Activated naive CD8-positive, alpha-beta T cell treated with anti-CD3 and anti-CD28 coated beads, Interleukin-2, amount 10 ng/mL, durations not matched to agents 7 days and 5 days (primary cell): Measurements from ENCODE around the gene KLHL18. TPM values are rescaled to one million over a fixed set of nuclear protein-coding genes. Genes with fewer than 3 reads are reported as not detected.
"Not testable (repeated sequence)": the region's sequence is repeated elsewhere in the genome, so short reads cannot be mapped to it uniquely, and the experiment has no call there.

Source experiments
- ATAC-seq: fragments of 150-1000 bp; cut with Tn5 transposase; one replicate; pipeline ENCODE4 v1.10.0; 2021; ENCODE audit warnings: low read depth, moderate library complexity
- POLR2A ChIA-PET: fragments of 350-600 bp; sonication (Branson Sonifier 250); formaldehyde crosslinking; loops from one replicate; lab custom pipeline; 2021; ENCODE audit warnings: antibody characterized with exemption; lab: Charles Lee
- DNase-seq: peaks from one replicate; pipeline ENCODE4 v3.0.0; 2021
- H3K27ac Mint-ChIP-seq: one replicate; pipeline ENCODE4 v1.8.0; 2022; ENCODE audit warnings: mild to moderate bottlenecking, mixed read lengths
- H3K27me3 Mint-ChIP-seq: one replicate; pipeline ENCODE4 v1.8.0; 2022; ENCODE audit warnings: mild to moderate bottlenecking, moderate library complexity, mixed read lengths
- H3K36me3 Mint-ChIP-seq: one replicate; pipeline ENCODE4 v1.8.0; 2021; ENCODE audit warnings: mild to moderate bottlenecking, mixed read lengths
- H3K4me1 Mint-ChIP-seq: one replicate; pipeline ENCODE4 v1.8.0; 2021; ENCODE audit warnings: mixed read lengths
- H3K4me3 Mint-ChIP-seq: one replicate; pipeline ENCODE4 v1.8.0; 2022; ENCODE audit warnings: mild to moderate bottlenecking, moderate library complexity, mixed read lengths
- H3K9me3 Mint-ChIP-seq: one replicate; pipeline ENCODE4 v1.8.0; 2021; ENCODE audit warnings: mixed read lengths
- total RNA-seq, 2 experiments: library from RNA; stranded (reverse); gene quantifications; one replicate each; pipeline ENCODE4 v1.2.3, GENCODE V29; 2021

KLHL18 gene
- total RNA-seq, 2 experiments from 2014 or later = 23.1 to 23.5 TPM

DNA sequence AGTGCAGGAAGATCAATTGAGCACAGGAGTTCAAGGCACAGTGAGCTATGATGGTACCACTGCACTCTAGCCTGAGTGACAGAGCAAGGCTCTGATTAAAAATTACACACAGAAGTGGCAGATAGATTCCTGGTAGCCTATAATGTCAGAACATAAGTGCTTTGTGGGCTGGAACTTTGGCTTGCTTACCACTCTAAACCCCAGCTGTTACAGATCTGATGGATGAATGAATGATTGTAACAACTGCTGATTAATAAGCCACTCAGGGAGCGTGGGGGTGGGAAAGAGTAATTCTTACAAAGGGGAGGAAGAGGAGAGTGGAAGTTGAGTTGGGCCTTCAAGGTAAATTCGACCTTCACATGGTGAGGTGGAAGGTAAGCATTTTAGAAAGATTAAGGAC is 57.2 kb downstream of the KLHL18 start:
- Mint-ChIP-seq H3K4me1 (peaks cover 7% of the 10 kb centered on the region), H3K4me3 (no peak overlapping the region), H3K27ac (no peak overlapping the region), H3K36me3 (peaks cover 29% of the 10 kb centered on the region), H3K27me3 (no peaks in the 10 kb centered on the region), H3K9me3 (no peaks in the 10 kb centered on the region)
- POLR2A ChIA-PET = no interaction called here
- DNase-seq = no peak
- ATAC-seq = no peak

DNA sequence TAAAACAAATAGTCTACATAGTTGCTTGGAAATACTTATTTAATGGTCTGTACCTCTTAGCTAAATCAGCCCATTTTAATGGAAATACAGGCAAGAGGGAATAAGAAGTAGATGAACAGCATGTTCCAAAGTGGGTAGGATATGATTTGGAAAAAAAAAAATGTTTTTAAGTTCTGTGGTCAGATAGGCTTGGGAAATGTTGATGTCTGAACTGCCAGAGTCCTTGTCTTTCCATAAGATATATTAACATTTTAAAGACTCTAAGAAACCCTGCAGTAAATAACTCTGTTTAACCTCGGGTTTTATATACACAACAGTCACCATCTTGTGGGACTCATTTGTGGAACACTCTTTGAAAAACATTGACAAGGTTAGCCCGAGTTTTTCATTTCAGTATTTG is 58.1 kb downstream of the KLHL18 start:
- no peaks in the 10 kb centered on the region for H3K27me3 Mint-ChIP-seq
- H3K27ac Mint-ChIP-seq = no peak overlapping the region
- DNase-seq (no peak), ATAC-seq (no peak)
- no peak overlapping the region for H3K4me3 Mint-ChIP-seq
- peaks cover 10% of the 10 kb centered on the region for H3K4me1 Mint-ChIP-seq
- H3K36me3 Mint-ChIP-seq = peaks cover 32% of the 10 kb centered on the region
- no peaks in the 10 kb centered on the region for H3K9me3 Mint-ChIP-seq
- POLR2A ChIA-PET = no interaction called here

DNA sequence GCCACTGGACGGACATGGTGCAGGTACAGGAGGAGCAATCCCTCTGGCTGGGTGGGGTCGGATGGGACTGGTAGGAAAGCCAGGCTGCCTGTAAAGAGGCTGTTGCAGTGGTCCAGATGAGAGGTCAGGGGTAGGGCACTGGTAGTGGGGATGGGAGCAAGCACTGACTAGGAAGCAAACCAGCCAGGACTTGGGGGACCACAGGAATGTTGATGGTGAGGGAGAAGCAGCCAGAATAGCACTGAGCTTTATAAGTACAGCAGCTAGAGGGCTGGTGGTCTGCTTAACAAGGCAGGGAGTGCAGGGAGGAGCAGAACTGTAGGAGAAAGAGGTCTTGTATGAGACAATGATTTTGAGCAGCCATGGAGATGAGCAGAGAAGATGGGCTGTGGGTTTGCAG is 59.4 kb downstream of the KLHL18 start:
- POLR2A ChIA-PET = interaction anchor here (0.7 kb wide), 1 partner anchor 143 kb away, joined by 3 read pairs; no protein-coding TSS in a partner anchor
- Mint-ChIP-seq H3K4me3 (no peak overlapping the region), H3K9me3 (no peaks in the 10 kb centered on the region), H3K4me1 (peaks cover 13% of the 10 kb centered on the region), H3K27me3 (no peaks in the 10 kb centered on the region), H3K36me3 (peaks cover 30% of the 10 kb centered on the region), H3K27ac (peak overlapping the region; percentile 39)
- DNase-seq (no peak), ATAC-seq (no peak)

DNA sequence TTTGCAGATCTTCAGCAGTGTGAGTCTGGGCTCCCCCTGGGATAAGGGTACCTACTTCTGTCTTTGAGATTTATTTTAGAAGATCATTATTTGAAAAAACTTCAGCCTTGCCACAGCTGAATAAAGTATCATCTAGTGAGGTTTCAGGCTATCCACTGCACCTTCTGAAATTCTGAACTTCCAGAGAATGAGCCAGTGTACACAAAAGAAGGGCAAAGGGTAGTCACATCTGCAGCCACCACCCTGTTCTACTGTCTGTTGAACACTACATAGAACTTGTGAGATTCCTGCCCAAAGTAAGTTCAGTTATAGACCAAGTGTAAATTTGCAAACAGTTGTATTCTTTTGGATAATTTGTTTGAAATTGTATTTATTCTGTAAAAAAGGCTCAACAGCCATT is 60.1 kb downstream of the KLHL18 start:
- no peaks in the 10 kb centered on the region for H3K27me3 Mint-ChIP-seq
- H3K9me3 Mint-ChIP-seq = no peaks in the 10 kb centered on the region
- DNase-seq = no peak
- POLR2A ChIA-PET = no interaction called here
- H3K4me3 Mint-ChIP-seq = no peak overlapping the region
- H3K36me3 Mint-ChIP-seq = peaks cover 28% of the 10 kb centered on the region
- H3K27ac Mint-ChIP-seq = no peak overlapping the region
- ATAC-seq = no peak
- peaks cover 11% of the 10 kb centered on the region for H3K4me1 Mint-ChIP-seq

DNA sequence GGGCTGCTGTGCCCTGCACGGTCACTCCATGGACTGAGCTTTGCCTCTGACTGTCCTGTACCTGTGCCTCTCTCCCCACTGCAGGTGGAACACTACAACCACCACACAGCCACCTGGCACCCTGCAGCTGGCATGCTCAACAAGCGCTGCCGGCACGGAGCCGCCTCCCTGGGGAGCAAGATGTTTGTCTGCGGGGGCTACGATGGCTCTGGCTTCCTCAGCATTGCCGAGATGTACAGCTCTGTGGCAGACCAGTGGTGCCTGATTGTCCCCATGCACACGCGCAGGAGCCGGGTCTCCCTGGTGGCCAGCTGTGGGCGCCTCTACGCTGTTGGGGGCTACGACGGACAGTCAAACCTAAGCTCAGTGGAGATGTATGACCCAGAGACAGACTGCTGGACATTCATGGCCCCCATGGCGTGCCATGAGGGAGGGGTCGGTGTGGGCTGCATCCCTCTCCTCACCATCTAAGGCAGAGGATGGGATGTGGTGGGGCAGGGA is 60.8 kb downstream of the KLHL18 start:
- peaks cover 7% of the 10 kb centered on the region for H3K4me1 Mint-ChIP-seq
- no peak for DNase-seq
- POLR2A ChIA-PET = no interaction called here
- H3K27ac Mint-ChIP-seq = no peak overlapping the region
- H3K4me3 Mint-ChIP-seq = no peak overlapping the region
- H3K9me3 Mint-ChIP-seq = no peaks in the 10 kb centered on the region
- no peaks in the 10 kb centered on the region for H3K27me3 Mint-ChIP-seq
- ATAC-seq = no peak
- peaks cover 22% of the 10 kb centered on the region for H3K36me3 Mint-ChIP-seq

DNA sequence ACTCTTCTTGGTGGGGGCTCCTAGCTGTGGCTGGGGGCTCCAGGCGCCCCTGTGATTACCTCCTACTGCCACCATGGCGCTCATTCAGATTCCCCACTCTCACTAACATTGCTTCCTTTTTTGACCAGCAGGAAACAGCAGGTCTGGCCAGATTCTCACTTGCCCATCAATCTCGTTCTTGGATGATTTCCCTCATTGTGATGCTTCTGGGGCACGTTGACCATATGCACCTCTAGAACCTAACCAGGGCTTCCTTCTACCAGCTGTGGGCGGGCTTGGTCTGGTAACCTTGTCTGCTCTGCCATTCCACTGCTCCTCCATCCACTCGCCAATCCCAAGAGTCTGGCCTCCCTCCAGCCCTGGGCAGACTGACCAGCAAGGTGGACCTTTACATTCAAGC is 62.2 kb downstream of the KLHL18 start:
- no peak overlapping the region for H3K4me3 Mint-ChIP-seq
- no peaks in the 10 kb centered on the region for H3K27me3 Mint-ChIP-seq
- DNase-seq (no peak), ATAC-seq (no peak)
- peaks cover 7% of the 10 kb centered on the region for H3K4me1 Mint-ChIP-seq
- H3K36me3 Mint-ChIP-seq = peaks cover 15% of the 10 kb centered on the region
- H3K27ac Mint-ChIP-seq = peak overlapping the region; percentile 37
- POLR2A ChIA-PET = no interaction called here
- H3K9me3 Mint-ChIP-seq = no peaks in the 10 kb centered on the region

DNA sequence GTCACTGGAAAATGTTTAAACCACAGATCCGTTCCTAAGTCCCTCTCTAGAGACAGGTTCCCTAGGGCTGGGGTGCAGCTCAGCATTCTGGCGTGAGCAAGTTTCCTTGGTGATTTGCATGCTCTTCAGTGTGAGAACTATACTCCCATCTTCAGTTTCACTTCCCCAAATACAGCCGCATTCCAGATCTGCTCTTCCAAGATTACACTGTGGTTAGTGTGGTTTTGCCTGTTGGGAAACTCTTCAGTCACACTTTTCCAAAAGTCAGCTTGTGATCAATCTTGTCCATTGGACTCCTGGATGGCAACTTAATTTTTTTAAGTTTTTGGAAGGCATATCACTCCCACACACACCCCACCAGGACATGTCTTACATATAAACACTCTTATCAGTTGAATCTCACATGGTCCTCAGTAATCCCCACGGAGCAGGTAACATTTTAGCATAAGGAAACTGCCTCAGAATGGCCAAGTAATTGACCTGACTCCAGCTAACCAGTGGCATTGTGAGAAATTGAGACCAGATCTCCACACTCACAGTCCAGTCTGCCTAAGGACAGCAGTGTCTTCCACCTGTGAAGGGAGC is 64.6 kb downstream of the KLHL18 start:
- POLR2A ChIA-PET = no interaction called here
- H3K4me1 Mint-ChIP-seq = peaks cover 6% of the 10 kb centered on the region
- no peak for ATAC-seq
- H3K36me3 Mint-ChIP-seq = peaks cover 8% of the 10 kb centered on the region
- no peak overlapping the region for H3K27ac Mint-ChIP-seq
- H3K4me3 Mint-ChIP-seq = no peak overlapping the region
- H3K9me3 Mint-ChIP-seq = no peaks in the 10 kb centered on the region
- DNase-seq = no peak
- H3K27me3 Mint-ChIP-seq = no peaks in the 10 kb centered on the region

DNA sequence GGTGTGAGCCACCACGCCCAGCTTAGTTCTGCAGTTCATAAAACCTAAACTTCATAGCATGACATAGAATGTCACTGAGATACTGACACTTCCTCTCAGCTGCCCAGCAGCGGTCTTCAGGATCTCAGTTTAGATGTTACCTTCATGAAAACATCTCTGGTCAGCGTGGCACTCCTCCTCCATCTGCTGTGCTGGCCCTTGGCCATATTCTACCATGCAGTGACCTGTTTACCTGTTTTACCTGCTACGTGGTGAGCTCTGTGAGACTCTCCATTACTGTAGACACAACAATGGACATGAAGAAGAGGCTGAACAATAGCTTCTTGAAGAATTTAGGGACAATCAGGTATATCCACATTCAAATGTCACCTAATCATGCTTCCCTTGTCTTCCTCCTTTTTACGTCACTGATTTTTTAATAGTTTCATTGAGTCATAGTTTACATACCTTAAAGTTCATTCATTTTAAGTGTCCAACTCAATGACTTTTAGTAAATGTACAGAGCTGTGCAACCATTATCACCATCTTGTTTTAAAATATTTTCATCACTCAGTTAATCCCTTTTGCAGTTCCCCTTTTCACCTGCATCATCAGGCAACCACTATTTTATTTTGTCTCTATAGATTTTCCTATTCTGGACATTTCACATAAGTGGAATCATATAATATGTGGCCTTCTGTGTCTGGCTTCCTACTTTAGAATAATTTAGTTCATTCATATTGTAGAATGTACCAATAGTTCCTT is 65.8 kb downstream of the KLHL18 start:
- H3K27me3 Mint-ChIP-seq = no peaks in the 10 kb centered on the region
- H3K9me3 Mint-ChIP-seq = no peaks in the 10 kb centered on the region
- no peak for DNase-seq
- peaks cover 7% of the 10 kb centered on the region for H3K36me3 Mint-ChIP-seq
- ATAC-seq = no peak
- no peak overlapping the region for H3K27ac Mint-ChIP-seq
- no peak overlapping the region for H3K4me3 Mint-ChIP-seq
- POLR2A ChIA-PET = no interaction called here
- peaks cover 6% of the 10 kb centered on the region for H3K4me1 Mint-ChIP-seq

DNA sequence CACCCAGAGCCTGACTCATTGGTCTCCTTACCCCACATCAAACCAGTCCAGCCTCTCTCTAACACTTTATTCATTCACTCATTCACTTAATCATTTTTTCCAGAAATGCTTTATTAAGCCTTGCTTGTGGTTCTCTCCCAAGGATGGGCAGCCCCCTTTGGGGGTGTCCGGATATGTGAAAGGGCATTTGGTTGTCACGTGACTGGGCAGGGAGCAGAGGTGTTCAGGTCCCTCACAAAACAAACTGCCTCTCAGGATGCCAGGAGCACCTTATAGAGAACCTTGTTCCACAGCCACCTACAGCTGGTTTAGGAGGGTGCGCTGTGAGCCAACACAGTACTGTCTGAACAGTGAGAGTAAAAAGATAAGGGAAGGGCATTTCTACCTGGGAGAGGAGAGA is 72.3 kb downstream of the KLHL18 start:
- H3K27ac Mint-ChIP-seq = no peak overlapping the region
- no peaks in the 10 kb centered on the region for H3K4me1 Mint-ChIP-seq
- no peaks in the 10 kb centered on the region for H3K27me3 Mint-ChIP-seq
- ATAC-seq (no peak), DNase-seq (no peak)
- H3K36me3 Mint-ChIP-seq = peaks cover 4% of the 10 kb centered on the region
- POLR2A ChIA-PET = no interaction called here
- H3K4me3 Mint-ChIP-seq = no peak overlapping the region
- peaks cover 10% of the 10 kb centered on the region for H3K9me3 Mint-ChIP-seq

DNA sequence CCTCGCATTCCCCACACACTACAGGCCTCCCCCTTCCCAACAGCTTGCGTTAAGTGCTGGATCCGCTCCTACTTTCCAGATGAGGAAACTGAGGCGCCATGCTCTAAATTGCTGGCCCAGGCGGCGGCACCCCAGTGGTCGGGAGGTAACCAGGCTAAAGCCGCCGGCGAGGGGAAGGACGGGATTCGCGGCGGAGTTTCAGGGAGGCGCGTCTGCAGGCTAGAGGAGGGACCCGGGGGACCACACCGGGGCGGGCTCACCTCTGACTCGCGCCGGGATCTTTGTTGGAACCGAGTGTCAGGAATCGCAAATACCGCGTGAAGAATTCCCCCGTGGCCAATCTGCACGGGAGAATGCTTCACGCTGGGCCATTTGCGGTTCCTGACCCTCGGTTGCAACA is 73.5 kb downstream of the KLHL18 start:
- Mint-ChIP-seq H3K27ac (no peak overlapping the region), H3K4me3 (no peak overlapping the region), H3K9me3 (peaks cover 15% of the 10 kb centered on the region), H3K27me3 (no peaks in the 10 kb centered on the region), H3K4me1 (peaks cover 1% of the 10 kb centered on the region), H3K36me3 (peaks cover 9% of the 10 kb centered on the region)
- peak; percentile 18 for DNase-seq
- no peak for ATAC-seq
- POLR2A ChIA-PET = no interaction called here

DNA sequence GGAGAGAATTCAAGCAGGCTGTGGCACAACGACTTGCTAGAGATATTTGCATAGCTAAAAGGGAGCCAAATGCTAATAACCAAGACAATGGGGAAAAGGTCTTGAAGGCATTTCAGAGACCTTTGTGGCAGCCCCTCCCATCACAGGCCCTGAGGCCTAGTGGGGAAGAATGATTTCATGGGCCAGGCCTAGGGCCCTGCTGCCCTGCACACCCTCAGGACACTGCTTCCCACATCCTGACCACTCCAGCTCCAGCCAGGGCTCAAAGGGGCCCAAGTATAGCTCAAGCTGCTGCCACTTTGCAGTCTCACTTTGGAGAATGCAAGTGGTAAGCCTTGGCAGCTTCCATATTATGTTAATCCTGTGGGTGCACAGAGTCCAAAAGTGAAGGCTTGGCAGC is 76.6 kb downstream of the KLHL18 start:
- no peak overlapping the region for H3K27ac Mint-ChIP-seq
- no peaks in the 10 kb centered on the region for H3K27me3 Mint-ChIP-seq
- DNase-seq (no peak), ATAC-seq (no peak)
- peaks cover 11% of the 10 kb centered on the region for H3K36me3 Mint-ChIP-seq
- no peak overlapping the region for H3K4me3 Mint-ChIP-seq
- peaks cover 19% of the 10 kb centered on the region for H3K9me3 Mint-ChIP-seq
- POLR2A ChIA-PET = no interaction called here
- H3K4me1 Mint-ChIP-seq = peaks cover 13% of the 10 kb centered on the region

DNA sequence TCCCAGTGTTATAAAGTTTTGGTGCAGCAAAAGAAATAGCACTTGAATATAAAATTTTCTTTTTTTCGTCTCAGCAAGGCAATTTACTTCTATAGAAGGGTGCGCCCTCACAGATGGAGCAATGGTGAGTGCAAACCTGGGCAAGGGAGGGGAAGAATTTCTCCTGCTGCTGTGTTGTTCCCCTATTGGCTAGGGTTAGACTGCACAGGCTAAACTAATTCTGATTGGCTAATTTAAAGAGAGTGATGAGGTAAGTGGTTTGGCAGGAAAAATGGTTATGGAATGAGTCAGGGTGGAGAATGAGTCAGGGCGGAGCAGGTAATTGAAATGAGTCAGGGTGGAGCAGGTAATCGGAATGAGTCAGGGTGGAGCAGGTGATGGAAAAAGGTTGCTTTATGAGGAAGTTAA is 77.4 kb downstream of the KLHL18 start:
- Mint-ChIP-seq H3K36me3 (peaks cover 11% of the 10 kb centered on the region), H3K4me1 (peaks cover 13% of the 10 kb centered on the region), H3K9me3 (peaks cover 19% of the 10 kb centered on the region)
- H3K27me3 Mint-ChIP-seq, H3K27ac Mint-ChIP-seq, DNase-seq, POLR2A ChIA-PET, ATAC-seq, H3K4me3 Mint-ChIP-seq: not testable (repeated sequence)

DNA sequence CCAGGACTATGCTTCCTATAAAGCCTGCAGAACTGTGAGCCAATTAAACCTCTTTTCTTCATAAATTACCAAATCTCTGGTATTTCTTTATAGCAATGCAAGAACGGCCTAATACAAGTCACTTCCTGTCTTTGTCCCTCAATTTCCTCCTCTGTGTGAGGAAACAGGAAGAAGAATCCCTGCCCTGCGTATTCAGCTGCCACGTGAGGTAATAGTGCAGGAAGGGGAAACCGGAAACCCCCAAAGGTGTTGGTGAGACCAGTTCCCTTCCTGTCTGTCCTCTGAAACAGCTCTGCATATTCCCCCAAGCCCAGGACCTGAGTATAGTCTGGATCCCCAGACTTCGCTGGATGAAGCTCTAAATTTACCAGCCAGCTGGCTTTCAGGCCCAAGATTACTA is 80.0 kb downstream of the KLHL18 start:
- H3K27me3 Mint-ChIP-seq = peaks cover 3% of the 10 kb centered on the region
- H3K4me3 Mint-ChIP-seq = peak overlapping the region; percentile 41
- ATAC-seq (peak; percentile 54), DNase-seq (peak; percentile 20)
- POLR2A ChIA-PET = no interaction called here
- H3K27ac Mint-ChIP-seq = peak overlapping the region; percentile 72
- H3K9me3 Mint-ChIP-seq = peaks cover 19% of the 10 kb centered on the region
- peaks cover 13% of the 10 kb centered on the region for H3K4me1 Mint-ChIP-seq
- peaks cover 11% of the 10 kb centered on the region for H3K36me3 Mint-ChIP-seq
